Keratinocyte (primary cell): Measurements from ENCODE around the gene DCLK2. TPM values are rescaled to one million over a fixed set of nuclear protein-coding genes. Genes with fewer than 3 reads are reported as not detected.

ENCODE experiments used
- DNase-seq: peaks from one replicate; pipeline ENCODE4 v3.0.0-alpha.2; 2011; ENCODE audit warnings: low read depth, missing footprints, low spot score
- FAIRE-seq: peaks from 2 replicates; lab custom pipeline; 2011; peaks lifted over from hg19 to GRCh38; lab: Jason Lieb, UNC
- H2AFZ ChIP-seq: 2 replicates; pipeline ENCODE4 v1.6.0; 2012; ENCODE audit warnings: low read length, control low read depth, inconsistent platforms; ENCODE audit not compliant: control insufficient read depth
- H3K27ac ChIP-seq: 2 replicates; pipeline ENCODE4 v1.5.1; 2011; ENCODE audit warnings: low read length; ENCODE audit not compliant: control insufficient read depth, insufficient read depth
- H3K27me3 ChIP-seq: 3 replicates; pipeline ENCODE4 v1.6.0; 2011; ENCODE audit warnings: low read length; ENCODE audit not compliant: control insufficient read depth, insufficient read depth; ENCODE audit errors: extremely low read depth
- H3K36me3 ChIP-seq, 2 experiments: 2 replicates in 1 of 2; 3 replicates in 1 of 2; pipeline ENCODE4 v1.5.1; 2011; ENCODE audit warnings: low read length in 2 of 2, mild to moderate bottlenecking in 1 of 2; ENCODE audit not compliant: control insufficient read depth in 2 of 2, insufficient read depth in 2 of 2; ENCODE audit errors: extremely low read depth in 1 of 2
- H3K4me1 ChIP-seq: 3 replicates; pipeline ENCODE4 v1.5.1; 2011; ENCODE audit warnings: low read length; ENCODE audit not compliant: control insufficient read depth, insufficient read depth; ENCODE audit errors: extremely low read depth
- H3K4me2 ChIP-seq: 3 replicates; pipeline ENCODE4 v1.6.0; 2011; ENCODE audit warnings: low read depth, low read length; ENCODE audit not compliant: control insufficient read depth, insufficient read depth; ENCODE audit errors: extremely low read depth
- H3K4me3 ChIP-seq, 3 experiments: fragments of 200-600 bp in 1 of 3; sonication (generic) in 1 of 3; 2 replicates in 2 of 3; 3 replicates in 1 of 3; pipeline ENCODE4 v1.5.1; 2011 to 2016; ENCODE audit warnings: low read length in 3 of 3, mild to moderate bottlenecking in 3 of 3, control low read depth in 2 of 3, inconsistent platforms in 1 of 3, low read depth in 1 of 3, mixed read lengths in 1 of 3, mixed run types in 1 of 3, moderate library complexity in 1 of 3; ENCODE audit not compliant: control insufficient read depth in 2 of 3, insufficient read depth in 2 of 3; ENCODE audit errors: extremely low read depth in 1 of 3
- H3K79me2 ChIP-seq: 2 replicates; pipeline ENCODE4 v1.6.0; 2012; ENCODE audit warnings: low read length; ENCODE audit not compliant: control insufficient read depth, insufficient read depth
- H3K9ac ChIP-seq: 3 replicates; pipeline ENCODE4 v1.6.0; 2011; ENCODE audit warnings: low read length; ENCODE audit not compliant: control insufficient read depth, insufficient read depth; ENCODE audit errors: extremely low read depth
- H3K9me1 ChIP-seq: 3 replicates; pipeline ENCODE4 v1.6.0; 2011; ENCODE audit warnings: low read length; ENCODE audit not compliant: control insufficient read depth, insufficient read depth; ENCODE audit errors: extremely low read depth
- H3K9me3 ChIP-seq: 2 replicates; pipeline ENCODE4 v1.5.1; 2012; ENCODE audit warnings: low read depth, low read length; ENCODE audit not compliant: control insufficient read depth
- H4K20me1 ChIP-seq: 3 replicates; pipeline ENCODE4 v1.6.0; 2011; ENCODE audit warnings: low read length; ENCODE audit not compliant: control insufficient read depth, insufficient read depth; ENCODE audit errors: extremely low read depth
- CTCF ChIP-seq, 3 experiments: IDR thresholded peaks in 1 of 3; conservative IDR thresholded peaks in 1 of 3; optimal IDR thresholded peaks in 1 of 3; 2 replicates in 2 of 3; 3 replicates in 1 of 3; pipeline versions ENCODE3 to v1.5.1; 2011; ENCODE audit warnings: low read length in 3 of 3, mild to moderate bottlenecking in 3 of 3, moderate library complexity in 2 of 3, control low read depth in 1 of 3, inconsistent platforms in 1 of 3; ENCODE audit not compliant: insufficient read depth in 2 of 3; ENCODE audit errors: extremely low read depth in 1 of 3
- EZH2 ChIP-seq: IDR thresholded peaks from one replicate; pipeline ENCODE4 v1.6.1; 2012; ENCODE audit warnings: inconsistent platforms, mild to moderate bottlenecking, low read length, moderate library complexity
- dilution Hi-C: fragments of 300-500 bp; cut with MboI; formaldehyde crosslinking; loops from one replicate; pipeline ENCODE4 v1.7.0; 2020; ENCODE audit warnings: low sequenced_read_pairs; ENCODE audit not compliant: extremely low pct_ligation_motif_present
- polyA plus RNA-seq, 5 experiments: library from polyadenylated mRNA; depleted of rRNA in 3 of 5; stranded (reverse) in 3 of 5; stranded (forward) in 1 of 5; unstranded in 1 of 5; fragments of >200 nt; gene quantifications; 1 replicate in 1 of 5; 2 replicates in 3 of 5; 3 replicates in 1 of 5; pipeline versions ENCODE4 v1.2.1 to v1.2.3, GENCODE V29; 2011 to 2012; ENCODE audit warnings: missing spikeins in 2 of 5, low read depth in 1 of 5, low replicate concordance in 1 of 5

The DCLK2 gene
- polyA plus RNA-seq, 1 donor (not counting 4 experiments of a cell fraction or from before 2014, with no cell fraction given), result 0.07 TPM

- FAIRE-seq, result no peak
- H3K9ac ChIP-seq, result no peak overlapping the region
- dilution Hi-C loops, result no loop called here
- no peak for TF ChIP-seq CTCF (optimal IDR thresholded peaks at IDR 0.05 in 1 of 3, IDR thresholded peaks at IDR 0.05 in 1 of 3, conservative IDR thresholded peaks at IDR 0.05 in 1 of 3; ENCODE audit: extremely low read depth in 1 of 3, insufficient read depth in 2 of 3, low read length in 3 of 3)
- no peak for TF ChIP-seq EZH2
- H3K9me1 ChIP-seq, result no peaks in the 10 kb centered on the region
- no peaks in the 10 kb centered on the region for H3K9me3 ChIP-seq
- no peaks in the 10 kb centered on the region for H3K27me3 ChIP-seq
- DNase-seq, result no peak
- no peak overlapping the region for H3K4me3 ChIP-seq
- no peaks in the 10 kb centered on the region for H3K79me2 ChIP-seq
- no peak overlapping the region for H3K27ac ChIP-seq
- H3K36me3 ChIP-seq, result no peaks in the 10 kb centered on the region
- no peaks in the 10 kb centered on the region for H4K20me1 ChIP-seq
- H3K4me1 ChIP-seq, result peaks cover 4% of the 10 kb centered on the region
- no peak overlapping the region for H3K4me2 ChIP-seq
- no peak overlapping the region for H2AFZ ChIP-seq
These were observed 38.3 kb downstream of the DCLK2 start for GRCh38 chr4:150116506-150116905.

- Histone ChIP-seq H3K9ac (no peak overlapping the region), H3K9me3 (no peaks in the 10 kb centered on the region), H2AFZ (no peak overlapping the region), H3K4me1 (peaks cover 4% of the 10 kb centered on the region), H3K4me3 (no peak overlapping the region), H3K27ac (no peak overlapping the region), H3K36me3 (no peaks in the 10 kb centered on the region), H4K20me1 (no peaks in the 10 kb centered on the region), H3K9me1 (no peaks in the 10 kb centered on the region), H3K27me3 (no peaks in the 10 kb centered on the region), H3K4me2 (no peak overlapping the region), H3K79me2 (no peaks in the 10 kb centered on the region)
- TF ChIP-seq EZH2, result no peak
- TF ChIP-seq CTCF (optimal IDR thresholded peaks at IDR 0.05 in 1 of 3, IDR thresholded peaks at IDR 0.05 in 1 of 3, conservative IDR thresholded peaks at IDR 0.05 in 1 of 3; ENCODE audit: extremely low read depth in 1 of 3, insufficient read depth in 2 of 3, low read length in 3 of 3), result no peak
- dilution Hi-C loops, result no loop called here
- FAIRE-seq (no peak), DNase-seq (no peak)
These were observed 38.8 kb downstream of the DCLK2 start for GRCh38 chr4:150117094-150117493.
